ENCODE results near the gene C20orf204. TPM values are rescaled to one million over a fixed set of nuclear protein-coding genes. Genes with fewer than 3 reads are reported as not detected.

Gene C20orf204
- total and polyA plus RNA-seq, 2 of the 8 experiments (the other 6 are each of a cell fraction or from before 2014, with no cell fraction given): 0.39 to 0.52 TPM

- peak overlapping the region in 1 of 4 experiments; percentile 38; a peak in 1 of 7 replicates for H3K9ac ChIP-seq (replicated peaks in 1 of 4; ENCODE audit: extremely low read depth in 1 of 4, low read depth in 3 of 4, low read length in 3 of 4)
- H2AFZ ChIP-seq (ENCODE audit: low read length): no peak overlapping the region
- peaks cover 16 to 56% (median 47%) of the 10 kb centered on the region in 4 experiments for H3K27me3 ChIP-seq (replicated peaks in 1 of 4; ENCODE audit: control insufficient read depth in 3 of 4, extremely low read depth in 1 of 4, insufficient read depth in 3 of 4, low read length in 3 of 4)
- peak; percentile 66 to 82 for TF ChIP-seq RAD21 (IDR thresholded peaks at IDR 0.05 in 1 of 2, conservative IDR thresholded peaks at IDR 0.05 in 1 of 2; ENCODE audit: low read depth in 2 of 2, low read length in 2 of 2)
- peak; percentile 53; the same call in 1 of the 2 replicates for TF ChIP-seq TEAD4 (IDR thresholded peaks at IDR 0.05; ENCODE audit: low read depth, low read length)
- TF ChIP-seq, protein P1, sequence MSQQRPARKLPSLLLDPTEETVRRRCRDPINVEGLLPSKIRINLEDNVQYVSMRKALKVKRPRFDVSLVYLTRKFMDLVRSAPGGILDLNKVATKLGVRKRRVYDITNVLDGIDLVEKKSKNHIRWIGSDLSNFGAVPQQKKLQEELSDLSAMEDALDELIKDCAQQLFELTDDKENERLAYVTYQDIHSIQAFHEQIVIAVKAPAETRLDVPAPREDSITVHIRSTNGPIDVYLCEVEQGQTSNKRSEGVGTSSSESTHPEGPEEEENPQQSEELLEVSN (IDR thresholded peaks at IDR 0.05): no peak; the same call in 1 of the 2 replicates
- no peak for TF ChIP-seq SP4 (IDR thresholded peaks at IDR 0.05; ENCODE audit: low read length)
- no peak for TF ChIP-seq SP2 (IDR thresholded peaks at IDR 0.05; ENCODE audit: low read length)
- no peak for TF ChIP-seq CHD2 (IDR thresholded peaks at IDR 0.05; ENCODE audit: low read length)
- no peak for TF ChIP-seq POLR2A (IDR thresholded peaks at IDR 0.05; ENCODE audit: control extremely low read depth in 1 of 2, low read depth in 2 of 2, low read length in 2 of 2)
- TF ChIP-seq EP300 (IDR thresholded peaks at IDR 0.05; ENCODE audit: borderline replicate concordance in 1 of 2, low read depth in 2 of 2, low read length in 2 of 2): no peak
- no peak for TF ChIP-seq SIRT6 (IDR thresholded peaks at IDR 0.05; ENCODE audit: low read length)
- no peak for TF ChIP-seq SIN3A (conservative IDR thresholded peaks at IDR 0.05 in 1 of 2, IDR thresholded peaks at IDR 0.05 in 1 of 2; ENCODE audit: low read depth in 1 of 2, low read length in 2 of 2)
- no peak for TF ChIP-seq SIX5 (IDR thresholded peaks at IDR 0.05; ENCODE audit: low read depth, low read length)
Measured at GRCh38 chr20:64038565-64039292, 2.7 kb downstream of the C20orf204 start.

More at GRCh38 chr20:64038565-64039292, 2.7 kb downstream of the C20orf204 start:
- H3K4me2 ChIP-seq (ENCODE audit: insufficient read depth in 1 of 2, low read depth in 2 of 2, low read length in 2 of 2): peak overlapping the region; percentile 8 to 74; a peak in 3 of 4 replicates
- H3K18ac ChIP-seq (ENCODE audit: extremely low read depth, low read length): peak overlapping the region; percentile 55
- no peak overlapping the region for H2BK12ac ChIP-seq (ENCODE audit: low read depth, low read length)
- H3K4ac ChIP-seq (replicated peaks; ENCODE audit: insufficient read length, low read depth, low read length): no peak overlapping the region
- peak overlapping the region; percentile 35 to 73 (median 48) for H3K4me3 ChIP-seq (ENCODE audit: extremely low read depth in 1 of 4, insufficient read depth in 2 of 4, low read depth in 3 of 4, low read length in 4 of 4)
- no peak overlapping the region for H2BK20ac ChIP-seq (ENCODE audit: low read length)
- ChIA-PET POLR2A (ENCODE audit: partially characterized antibody) (interaction anchor here (1.0 to 3.5 kb wide), 9 partner anchors 8 to 386 kb away, joined by 3 to 24 read pairs (median 4); partner anchors contain the start of genes SOX18, STMN3 and TCEA2), CTCF (ENCODE audit: partially characterized antibody) (interaction anchor here (0.7 to 7.3 kb wide), 25 partner anchors 11 to 348 kb away, joined by 3 to 73 read pairs (median 4); partner anchors contain the start of genes LKAAEAR1, OPRL1, PRPF6 and RGS19)
- no peak overlapping the region for H3K14ac ChIP-seq (ENCODE audit: insufficient read length)
- H4K8ac ChIP-seq (ENCODE audit: extremely low read depth, insufficient read depth, low read length): peak overlapping the region; percentile 71
- H2BK120ac ChIP-seq (replicated peaks; ENCODE audit: low read depth, low read length): no peak overlapping the region
- no peaks in the 10 kb centered on the region for H3K9me3 ChIP-seq (ENCODE audit: insufficient read depth in 2 of 2, low read depth in 1 of 2, low read length in 1 of 2)
- peaks cover 0 to 23% (median 17%) of the 10 kb centered on the region in 4 experiments; a peak in 6 of 7 replicates for H3K4me1 ChIP-seq (replicated peaks in 1 of 4; ENCODE audit: control insufficient read depth in 3 of 4, insufficient read depth in 4 of 4, low read length in 3 of 4)
- H3K36me3 ChIP-seq (ENCODE audit: control insufficient read depth in 2 of 4, insufficient read depth in 4 of 4, low read length in 3 of 4): no peaks in the 10 kb centered on the region; a peak in 2 of 8 replicates
- no peaks in the 10 kb centered on the region for H3K79me2 ChIP-seq (ENCODE audit: control insufficient read depth in 1 of 2, insufficient read depth in 2 of 2, low read length in 2 of 2)
- H3K56ac ChIP-seq (replicated peaks; ENCODE audit: insufficient read length, low read depth, low read length): no peak overlapping the region
- FAIRE-seq (no peak), DNase-seq (ENCODE audit: low read depth in 1 of 2, low spot score in 2 of 2) (peak in 1 of 2 experiments; percentile 92)
- no peak overlapping the region for H2BK5ac ChIP-seq (ENCODE audit: low read depth, low read length)
- H3K27ac ChIP-seq (ENCODE audit: low read depth, low read length): no peak overlapping the region
- peaks cover 3% of the 10 kb centered on the region; the same call in 1 of the 2 replicates for H3K23me2 ChIP-seq (ENCODE audit: low read depth, low read length)
- WGBS, 2 experiments (ENCODE audit: extremely low coverage in 1 of 2, insufficient coverage in 1 of 2, insufficient read length in 1 of 2, insufficient replicate concordance in 2 of 2, low coverage in 1 of 2, low lambda C conversion rate in 2 of 2, missing lambda C conversion rate in 1 of 2): 2% methylated on average over 52 of the region's 91 CpGs; no CpG with 5 or more reads in 1 of the 2 experiments
- no peak overlapping the region for H3K23ac ChIP-seq (ENCODE audit: insufficient read length)
- no peak overlapping the region for H4K5ac ChIP-seq (ENCODE audit: insufficient read length, low read depth, low read length)
- H2AK5ac ChIP-seq (ENCODE audit: low read depth, low read length): no peak overlapping the region
- no peaks in the 10 kb centered on the region; the same call in 1 of the 2 replicates for H3K79me1 ChIP-seq (ENCODE audit: low read depth, low read length)
- H4K20me1 ChIP-seq (replicated peaks in 1 of 2; ENCODE audit: control insufficient read depth in 1 of 2, insufficient read depth in 2 of 2, low read length in 2 of 2): peaks cover 0 to 3% of the 10 kb centered on the region in 2 experiments
- no peak overlapping the region for H4K91ac ChIP-seq (replicated peaks; ENCODE audit: insufficient read length, low read length)
- H2BK15ac ChIP-seq (ENCODE audit: low read length): peak overlapping the region; percentile 46; the same call in 1 of the 2 replicates
